NCI-H82 (cell line): Measurements from ENCODE around the gene GALE.
A peak's percentile ranks its signal among the peaks of the same experiment; 100 is the strongest.
"Not testable (repeated sequence)": the region's sequence is repeated elsewhere in the genome, so short reads cannot be mapped to it uniquely, and the experiment has no call there.

Experiments
- DNase-seq: peaks from one replicate; lab custom pipeline; 2025; lab: John Stamatoyannopoulos, UW

GALE gene

GRCh38 chr1:23800400-23801337 is at the start of gene GALE:
TSS of gene GALE (minus strand) at chr1:23800754. CDS start at chr1:23799007, 1,747 bp downstream.
- DNase-seq: peak; percentile 97

GRCh38 chr1:23848673-23849616 is 48.4 kb upstream of the GALE start:
- DNase-seq: no peak

GRCh38 chr1:23847482-23848095 is 47.0 kb upstream of the GALE start:
- DNase-seq: not testable (repeated sequence)

GRCh38 chr1:23845163-23845562 is 44.6 kb upstream of the GALE start:
- DNase-seq: no peak

- no peak for DNase-seq
These were observed 43.1 kb upstream of the GALE start for GRCh38 chr1:23843644-23844043.

- peak; percentile 70 for DNase-seq
These were observed 37.9 kb upstream of the GALE start for GRCh38 chr1:23838401-23838866.

GRCh38 chr1:23837908-23838307 is 37.4 kb upstream of the GALE start:
- DNase-seq: no peak

GRCh38 chr1:23836037-23836436 is 35.5 kb upstream of the GALE start:
- DNase-seq: no peak

GRCh38 chr1:23834156-23834555 is 33.6 kb upstream of the GALE start:
- DNase-seq: not testable (repeated sequence)

- DNase-seq: no peak
These were observed 27.2 kb upstream of the GALE start for GRCh38 chr1:23827717-23828116.

GRCh38 chr1:23826590-23826989 is 26.0 kb upstream of the GALE start:
- not testable (repeated sequence) for DNase-seq

- DNase-seq: peak; percentile 26
These were observed 25.4 kb upstream of the GALE start for GRCh38 chr1:23825762-23826522.

GRCh38 chr1:23825076-23825761 is 24.7 kb upstream of the GALE start, which contains the start of gene HMGCL:
TSS of gene HMGCL (minus strand) at chr1:23825429. CDS start at chr1:23825415, 14 bp downstream.
- DNase-seq: peak; percentile 95

- DNase-seq: no peak
These were observed 24.1 kb upstream of the GALE start for GRCh38 chr1:23824711-23825075.

GRCh38 chr1:23823767-23824166 is 23.2 kb upstream of the GALE start:
- DNase-seq: no peak

- no peak for DNase-seq
These were observed 17.1 kb upstream of the GALE start for GRCh38 chr1:23817633-23818032.

- no peak for DNase-seq
These were observed 16.4 kb upstream of the GALE start for GRCh38 chr1:23816906-23817305.

- no peak for DNase-seq
These were observed 15.8 kb upstream of the GALE start for GRCh38 chr1:23816361-23816760.

GRCh38 chr1:23814016-23814415 is 13.5 kb upstream of the GALE start:
- no peak for DNase-seq

GRCh38 chr1:23810818-23811540 is 10.4 kb upstream of the GALE start:
- peak; percentile 61 for DNase-seq
